Mucosa of gallbladder (tissue), 1 donor: Measurements from ENCODE around the gene SLC39A11. TPM values are rescaled to one million over a fixed set of nuclear protein-coding genes. Genes with fewer than 3 reads are reported as not detected.
"Not testable (repeated sequence)": the region's sequence is repeated elsewhere in the genome, so short reads cannot be mapped to it uniquely, and the experiment has no call there.

Source experiments
- DNase-seq: peaks from one replicate; pipeline ENCODE4 v3.0.0-alpha.2; 2020; ENCODE audit warnings: low spot score
- total RNA-seq: library from RNA; stranded (reverse); gene quantifications from one replicate; pipeline ENCODE4 v1.2.1, GENCODE V29; 2021
- donor health status: DM: no; HTN: no; CAD: no.

The SLC39A11 gene
- total RNA-seq, 1 donor from 2014 or later, result 62.8 TPM

- DNase-seq, result no peak
Measured at GRCh38 chr17:73107191-73107590, 14.7 kb upstream of the SLC39A11 start.

- DNase-seq, result no peak
Measured at GRCh38 chr17:73105431-73105830, 12.9 kb upstream of the SLC39A11 start.

GRCh38 chr17:73104450-73104849 lies 12.0 kb upstream of the SLC39A11 start:
- DNase-seq, result no peak

- no peak for DNase-seq
Measured at GRCh38 chr17:73103641-73104335, 11.3 kb upstream of the SLC39A11 start.

GRCh38 chr17:73101031-73101430 lies 8.5 kb upstream of the SLC39A11 start:
- no peak for DNase-seq

- DNase-seq, result no peak
Measured at GRCh38 chr17:73100363-73100762, 7.9 kb upstream of the SLC39A11 start.

- DNase-seq, result no peak
Measured at GRCh38 chr17:73099511-73099910, 7.0 kb upstream of the SLC39A11 start.

GRCh38 chr17:73098919-73099318 lies 6.4 kb upstream of the SLC39A11 start:
- no peak for DNase-seq

GRCh38 chr17:73097973-73098765 lies 5.7 kb upstream of the SLC39A11 start:
- not testable (repeated sequence) for DNase-seq

GRCh38 chr17:73096866-73097265 lies 4.4 kb upstream of the SLC39A11 start:
- DNase-seq, result no peak

GRCh38 chr17:73096211-73096610 lies 3.7 kb upstream of the SLC39A11 start:
- DNase-seq, result no peak

GRCh38 chr17:73093286-73093685 lies 798 bp upstream of the SLC39A11 start:
- no peak for DNase-seq

GRCh38 chr17:73091770-73092522 lies 542 bp downstream of the SLC39A11 start:
- no peak for DNase-seq

- no peak for DNase-seq
Measured at GRCh38 chr17:73091410-73091769, 1.1 kb downstream of the SLC39A11 start.

GRCh38 chr17:73090396-73091202 lies 1.9 kb downstream of the SLC39A11 start:
- DNase-seq, result no peak

- no peak for DNase-seq
Measured at GRCh38 chr17:73089322-73090317, 2.9 kb downstream of the SLC39A11 start.

- DNase-seq, result no peak
Measured at GRCh38 chr17:73088561-73088960, 3.9 kb downstream of the SLC39A11 start.

- no peak for DNase-seq
Measured at GRCh38 chr17:73083432-73083831, 9.1 kb downstream of the SLC39A11 start.

- DNase-seq, result no peak
Measured at GRCh38 chr17:73074566-73074965, 17.9 kb downstream of the SLC39A11 start.

- DNase-seq, result no peak
Measured at GRCh38 chr17:73072219-73072962, 20.1 kb downstream of the SLC39A11 start.
